GM18867 (cell line): ENCODE data around the gene B4GALT5.
"Not testable (repeated sequence)": the region's sequence is repeated elsewhere in the genome, so short reads cannot be mapped to it uniquely, and the experiment has no call there.

Source experiments
- ATAC-seq: cut with Tn5 transposase; IDR thresholded peaks from one replicate; pipeline ENCODE4 v1.9.1; 2021; ENCODE audit warnings: mild to moderate bottlenecking, moderate library complexity; ENCODE audit not compliant: unreplicated experiment

B4GALT5 gene

DNA sequence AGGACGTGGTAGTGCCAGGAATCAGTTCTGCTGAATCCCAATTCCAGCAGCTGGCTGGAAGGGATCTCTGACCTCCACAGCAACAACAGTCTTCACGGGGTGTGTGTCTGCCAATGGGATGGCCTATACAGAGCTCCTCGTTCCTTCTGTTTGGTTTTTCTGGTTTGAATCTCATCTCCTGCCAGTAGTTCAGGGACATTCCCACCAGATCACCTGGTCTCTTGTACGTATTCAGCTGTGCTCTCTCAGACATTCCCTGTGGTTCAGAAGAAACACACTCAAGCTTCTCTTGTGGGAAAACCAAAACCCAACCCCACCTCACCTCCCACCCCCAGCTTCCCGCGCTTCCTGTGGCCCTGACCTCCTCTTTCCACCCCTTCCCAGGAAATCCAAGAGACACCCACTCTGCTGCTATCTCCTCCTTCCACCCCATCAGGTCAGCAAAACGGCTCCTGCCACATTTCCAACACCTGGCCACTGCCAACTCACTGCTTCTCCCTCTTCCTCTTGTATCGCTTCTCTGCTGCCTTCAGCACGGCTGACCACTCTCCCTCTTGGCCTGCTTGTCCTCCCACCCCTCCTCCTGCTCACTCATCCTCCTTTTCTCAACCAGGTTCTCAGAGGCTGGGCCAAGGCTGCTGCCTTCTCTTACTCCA, 82.5 kb downstream of the B4GALT5 start:
- peak; percentile 21 for ATAC-seq

GRCh38 chr20:49630396-49630951, 83.2 kb downstream of the B4GALT5 start:
- ATAC-seq, result peak; percentile 77

GRCh38 chr20:49629606-49630005, 84.1 kb downstream of the B4GALT5 start:
- ATAC-seq, result no peak

DNA sequence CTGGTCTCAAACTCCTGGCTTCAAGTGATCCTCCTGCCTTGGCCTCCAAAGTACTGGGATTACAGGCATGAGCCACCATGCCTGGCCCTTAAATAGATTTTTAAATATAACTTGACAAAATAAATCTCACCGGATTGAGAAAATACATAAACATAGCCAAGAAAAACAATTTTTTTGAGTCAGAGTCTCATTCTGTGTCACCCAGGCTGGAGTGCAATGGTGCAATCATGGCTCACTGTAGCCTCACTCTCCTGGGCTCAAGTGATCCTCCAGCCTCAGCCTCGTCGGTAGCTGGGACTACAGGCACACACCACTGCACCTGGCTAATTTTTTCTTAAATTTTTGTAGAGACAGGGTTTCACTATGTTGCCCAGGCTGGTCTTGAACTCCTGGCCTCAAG, 85.4 kb downstream of the B4GALT5 start:
- ATAC-seq, result not testable (repeated sequence)

GRCh38 chr20:49627329-49627761, 86.3 kb downstream of the B4GALT5 start:
- no peak for ATAC-seq

DNA sequence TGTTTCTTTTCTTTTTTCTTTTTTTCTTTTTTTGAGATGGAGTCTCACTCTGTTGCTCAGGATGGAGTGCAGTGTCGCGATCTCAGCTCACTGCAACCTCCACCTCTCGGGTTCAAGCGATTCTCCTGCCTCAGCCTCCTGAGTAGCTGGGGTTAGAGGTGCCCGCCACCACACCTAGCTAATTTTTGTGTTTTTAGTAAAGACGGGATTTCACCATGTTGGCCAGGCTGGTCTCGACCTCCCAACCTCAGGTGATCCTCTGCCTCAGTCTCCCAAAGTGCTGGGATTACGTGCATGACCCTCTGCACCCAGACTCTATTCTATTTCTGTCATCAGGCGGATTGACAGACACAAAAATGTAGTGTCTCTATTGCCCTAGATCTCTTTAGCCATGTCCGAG, 88.7 kb downstream of the B4GALT5 start:
- not testable (repeated sequence) for ATAC-seq

DNA sequence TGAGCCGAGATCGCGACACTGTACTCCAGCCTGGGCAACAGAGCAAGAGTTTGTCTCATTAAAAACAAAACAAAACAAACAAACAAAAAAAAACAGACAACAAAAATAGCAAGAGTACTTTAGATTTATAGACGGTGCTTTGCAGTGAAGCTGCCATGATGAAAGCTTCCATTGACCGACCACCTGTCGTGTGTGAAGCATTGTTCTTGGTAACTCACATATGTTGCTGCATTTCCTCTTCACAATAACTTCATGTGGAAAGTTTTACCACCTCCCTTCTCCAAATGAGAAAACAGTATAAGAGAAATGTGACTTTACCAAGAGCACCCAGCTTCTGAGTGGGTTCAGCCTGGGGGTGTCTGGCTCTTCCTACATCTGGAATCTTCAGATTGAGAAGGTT, 89.4 kb downstream of the B4GALT5 start:
- ATAC-seq, result no peak

GRCh38 chr20:49622243-49622642, 91.4 kb downstream of the B4GALT5 start:
- no peak for ATAC-seq

DNA sequence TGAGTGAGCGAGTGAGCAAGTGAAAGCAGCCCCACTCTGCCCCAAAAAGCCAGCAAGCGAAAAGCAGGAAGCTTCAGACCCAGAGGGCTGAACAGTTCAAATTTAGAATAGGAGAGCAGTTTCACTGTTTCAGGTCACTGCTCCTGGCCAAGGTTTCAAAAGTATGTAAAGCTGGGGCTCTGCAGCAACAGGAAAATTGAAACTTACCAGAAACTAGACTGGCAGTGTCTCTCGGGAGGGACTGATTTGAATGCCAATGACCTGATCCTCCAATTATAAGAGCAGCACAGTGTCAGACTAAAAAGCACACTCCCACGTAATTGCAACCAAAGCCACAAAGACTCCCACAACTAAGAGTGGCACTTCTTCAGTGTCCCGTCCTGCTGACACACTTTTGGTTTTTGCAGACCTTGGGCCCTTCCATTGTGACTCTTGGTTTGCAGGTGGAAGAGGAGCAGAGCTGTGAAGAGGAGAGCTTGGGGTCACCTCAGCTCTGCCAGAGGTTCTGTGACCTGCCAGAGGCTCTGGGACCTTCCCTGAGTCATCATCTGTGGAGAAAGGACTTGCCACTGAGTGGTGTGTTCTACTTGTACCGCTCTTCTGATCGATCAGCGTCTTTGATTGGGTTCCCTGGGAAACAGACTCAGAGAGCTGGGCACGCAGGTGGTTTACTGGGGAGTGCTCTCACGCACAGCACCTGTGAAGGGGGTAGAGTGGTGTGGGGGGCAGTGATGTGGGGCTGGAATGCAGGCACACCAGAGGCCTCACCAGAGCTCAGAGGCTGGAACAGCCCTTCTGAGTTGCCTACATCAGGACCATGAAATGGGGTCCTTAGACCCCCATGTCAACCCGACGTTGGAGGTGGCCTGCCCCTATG, 93.1 kb downstream of the B4GALT5 start:
- peak; percentile 80 for ATAC-seq

GRCh38 chr20:49619113-49620048, 94.3 kb downstream of the B4GALT5 start:
- ATAC-seq, result no peak

DNA sequence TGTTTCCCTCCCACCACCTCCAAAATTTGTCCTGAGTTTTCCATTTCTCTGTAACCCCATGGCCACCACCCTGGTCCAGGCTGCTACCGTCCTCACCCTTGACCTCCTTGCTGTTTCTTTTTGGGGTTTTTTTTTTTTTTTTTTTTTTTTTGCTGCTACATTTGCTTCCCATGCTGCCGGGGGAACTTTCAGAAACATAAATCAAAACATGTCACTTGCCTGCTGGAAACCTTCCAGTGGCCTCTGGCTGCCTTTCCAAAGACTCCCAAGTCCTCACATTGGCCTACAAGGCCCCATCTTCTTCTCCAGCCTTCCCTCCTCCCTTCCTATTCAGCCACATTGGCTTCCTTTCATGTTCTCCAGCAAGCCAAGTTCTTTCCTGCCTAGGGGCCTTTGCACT, 95.4 kb downstream of the B4GALT5 start:
- ATAC-seq, result no peak

DNA sequence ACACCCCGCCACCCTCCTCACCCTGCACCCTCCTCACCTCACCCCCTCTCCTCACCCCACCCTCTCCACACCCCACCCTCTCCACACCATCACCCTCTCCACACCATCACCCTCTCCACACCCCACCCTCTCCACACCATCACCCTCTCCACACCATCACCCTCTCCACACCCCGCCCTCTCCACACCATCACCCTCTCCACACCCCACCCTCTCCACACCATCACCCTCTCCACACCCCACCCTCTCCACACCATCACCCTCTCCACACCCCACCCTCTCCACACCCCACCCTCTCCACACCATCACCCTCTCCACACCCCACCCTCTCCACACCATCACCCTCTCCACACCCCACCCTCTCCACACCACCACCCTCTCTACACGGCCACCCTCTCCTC, 96.3 kb downstream of the B4GALT5 start:
- ATAC-seq, result not testable (repeated sequence)

DNA sequence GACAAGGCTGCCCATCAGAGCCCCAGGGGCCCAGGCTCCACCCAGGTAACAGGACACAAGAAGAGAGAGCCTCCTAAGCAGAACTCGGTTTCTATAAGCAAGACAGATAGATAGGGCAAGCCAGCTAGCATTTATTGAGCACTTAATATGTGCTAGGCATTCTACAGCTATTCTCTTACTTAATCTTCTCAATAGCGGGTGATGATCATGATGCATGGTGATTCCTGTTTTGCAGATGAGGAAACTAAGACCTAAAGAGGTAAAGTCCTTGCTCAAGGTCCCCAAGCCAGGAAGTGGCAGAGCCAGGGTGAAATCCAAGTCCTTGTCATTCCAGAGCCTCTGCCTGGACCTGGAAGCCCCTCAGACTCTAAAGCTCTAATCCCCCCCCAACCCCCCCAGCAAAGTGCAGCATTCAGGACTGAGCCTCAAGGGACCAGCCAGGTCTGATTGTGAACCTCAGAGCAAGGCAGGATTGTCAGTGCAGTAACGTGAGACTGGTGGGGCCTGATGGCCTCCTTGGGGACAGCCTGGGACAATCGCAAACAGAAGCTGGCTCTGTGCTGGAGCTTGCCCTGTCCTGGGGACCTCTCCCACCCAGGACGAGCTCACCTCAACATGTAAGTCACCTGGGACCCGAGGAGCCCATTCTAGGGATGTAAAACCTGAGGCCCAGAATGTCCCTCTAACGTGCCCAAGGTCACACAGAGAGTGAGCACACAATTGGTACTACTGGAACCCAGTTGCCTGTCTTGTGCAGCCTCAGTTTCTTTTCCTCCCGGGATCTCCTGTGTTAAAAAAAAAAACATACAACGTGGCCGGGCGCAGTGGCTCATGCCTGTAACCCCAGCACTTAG, 97.3 kb downstream of the B4GALT5 start:
- ATAC-seq, result no peak

DNA sequence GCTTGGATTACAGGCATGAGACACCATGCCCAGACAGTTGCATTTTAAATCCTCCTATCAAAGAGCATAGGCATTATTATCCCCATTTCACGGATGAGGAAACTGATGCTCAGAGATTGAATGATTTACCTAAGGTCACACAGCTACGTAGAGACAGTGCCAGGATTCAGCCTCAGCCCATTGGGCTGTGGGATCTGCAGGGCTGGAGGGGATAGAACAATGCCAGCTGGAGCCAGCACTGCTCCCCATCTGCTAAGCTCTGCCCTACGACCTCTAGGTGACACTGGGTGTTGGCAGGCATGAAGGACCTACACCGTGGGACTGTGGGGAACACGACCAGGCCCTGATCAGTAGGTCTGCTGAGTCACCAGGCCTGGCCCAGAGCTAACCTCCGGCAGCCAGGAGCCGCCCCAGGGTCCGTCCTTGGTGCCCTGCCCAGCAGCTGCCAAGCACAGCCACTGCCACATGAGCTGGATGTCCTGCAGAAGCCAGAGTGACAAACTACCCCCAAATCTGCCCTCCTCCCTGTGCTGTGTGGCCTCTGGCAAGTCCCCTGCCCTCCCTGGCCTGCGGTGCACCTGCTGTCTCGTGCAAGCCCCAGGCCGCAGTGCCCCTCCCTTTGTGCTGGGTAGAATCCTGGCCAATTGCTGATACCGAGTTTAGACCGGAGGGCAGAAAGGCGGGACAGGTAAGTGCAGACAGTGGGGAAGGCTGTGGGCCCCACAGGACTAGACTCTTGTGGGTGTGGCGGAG, 98.1 kb downstream of the B4GALT5 start:
- no peak for ATAC-seq

GRCh38 chr20:49615051-49615400, 98.7 kb downstream of the B4GALT5 start:
- not testable (repeated sequence) for ATAC-seq

DNA sequence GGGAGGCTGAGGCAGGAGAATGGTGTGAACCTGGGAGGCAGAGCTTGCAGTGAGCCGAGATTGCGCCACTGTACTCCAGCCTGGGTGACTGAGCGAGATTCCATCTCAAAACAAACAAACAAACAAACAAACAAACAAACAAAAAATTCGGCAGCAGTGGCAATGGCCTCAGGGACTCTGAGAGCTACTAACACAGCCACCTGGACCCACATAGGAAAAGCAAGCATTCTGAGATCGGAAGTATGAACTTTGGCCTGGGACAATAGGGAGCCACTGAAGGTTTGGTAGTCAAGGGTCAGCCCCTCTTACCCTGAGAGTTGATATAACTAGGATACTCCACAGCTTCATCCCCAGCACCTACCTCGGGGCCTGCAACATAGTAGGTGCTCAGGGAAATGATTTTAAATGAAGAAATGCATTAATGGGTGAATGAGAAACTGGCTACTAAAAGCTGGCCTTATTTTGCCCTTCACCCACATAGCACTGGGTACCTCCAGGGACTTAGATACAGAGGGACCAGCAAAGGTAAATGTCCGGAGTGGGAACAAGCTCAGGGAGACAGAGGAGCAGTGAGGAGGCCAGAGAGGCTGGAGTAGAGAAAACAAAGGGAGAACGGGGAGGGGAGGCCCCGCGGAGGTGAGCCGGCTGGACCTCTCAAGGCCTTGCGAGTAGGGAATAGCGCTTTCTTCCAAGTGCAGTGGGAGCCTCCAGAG, 99.2 kb downstream of the B4GALT5 start:
- no peak for ATAC-seq

- ATAC-seq, result no peak
These were observed 101.4 kb downstream of the B4GALT5 start for GRCh38 chr20:49612127-49612738.

GRCh38 chr20:49611539-49612126, 102.0 kb downstream of the B4GALT5 start:
- not testable (repeated sequence) for ATAC-seq
